Gastroesophageal sphincter (tissue), 3 donors: Measurements from ENCODE around the gene WNT7B.

Source experiments
- POLR2A ChIP-seq, 2 donors: fragments of 450-650 bp; IDR thresholded peaks; one replicate each; pipeline ENCODE4 v1.6.1; 2017; ENCODE audit warnings: antibody characterized with exemption in 2 of 2, mild to moderate bottlenecking in 2 of 2, moderate library complexity in 1 of 2
- TF ChIP-seq, protein P1 (sequence below), 4 experiments: fragments of 200-600 bp in 2 of 4; fragments of 450-650 bp in 2 of 4; sonication (generic) in 1 of 4; IDR thresholded peaks; one replicate each; pipeline ENCODE4 v1.5.1; 2017 to 2019; ENCODE audit warnings: antibody characterized with exemption in 4 of 4, mild to moderate bottlenecking in 2 of 4, moderate library complexity in 2 of 4

DNA sequence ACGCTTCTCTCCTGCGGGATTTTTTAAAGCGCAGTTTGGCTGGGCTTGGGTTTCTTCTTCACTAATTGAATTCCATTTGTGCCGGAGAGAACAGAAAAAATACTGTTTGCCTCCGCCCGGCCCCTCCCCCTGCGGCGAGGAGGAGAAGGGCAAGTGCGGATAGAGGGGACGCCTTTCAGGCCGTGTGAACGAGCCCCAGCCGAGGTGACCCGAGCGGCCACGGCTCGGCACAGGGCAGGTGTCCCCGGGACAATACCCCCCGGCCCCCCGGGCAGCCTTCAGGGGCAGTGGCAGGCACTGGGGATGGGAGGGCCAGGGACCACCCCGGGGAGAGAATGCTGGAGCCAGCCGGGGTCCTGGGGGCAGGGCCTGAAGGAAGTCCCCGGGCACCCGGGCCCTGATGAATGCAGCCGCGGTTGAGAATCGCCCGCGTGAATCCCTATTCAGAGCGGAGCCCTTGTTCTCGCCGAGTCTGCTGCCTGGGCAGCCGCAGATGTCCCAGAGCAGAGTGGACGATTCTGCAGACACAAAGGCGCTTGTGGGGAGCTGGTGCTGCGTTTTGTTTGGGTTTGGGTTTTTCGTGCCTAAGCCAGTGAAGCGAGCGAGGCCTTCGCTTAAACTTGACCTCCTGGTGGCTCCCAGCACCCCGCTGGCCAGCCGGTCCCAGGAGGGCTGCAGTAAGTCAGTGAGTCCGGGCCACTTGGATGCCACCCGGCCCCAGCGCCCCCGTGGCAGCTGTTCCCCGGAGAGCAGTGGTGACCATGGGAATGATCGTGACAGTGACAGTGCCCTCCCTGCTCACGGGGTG, 96.0 kb downstream of the WNT7B start:
- no peak for TF ChIP-seq POLR2A (IDR thresholded peaks at IDR 0.05)
- TF ChIP-seq, protein P1, sequence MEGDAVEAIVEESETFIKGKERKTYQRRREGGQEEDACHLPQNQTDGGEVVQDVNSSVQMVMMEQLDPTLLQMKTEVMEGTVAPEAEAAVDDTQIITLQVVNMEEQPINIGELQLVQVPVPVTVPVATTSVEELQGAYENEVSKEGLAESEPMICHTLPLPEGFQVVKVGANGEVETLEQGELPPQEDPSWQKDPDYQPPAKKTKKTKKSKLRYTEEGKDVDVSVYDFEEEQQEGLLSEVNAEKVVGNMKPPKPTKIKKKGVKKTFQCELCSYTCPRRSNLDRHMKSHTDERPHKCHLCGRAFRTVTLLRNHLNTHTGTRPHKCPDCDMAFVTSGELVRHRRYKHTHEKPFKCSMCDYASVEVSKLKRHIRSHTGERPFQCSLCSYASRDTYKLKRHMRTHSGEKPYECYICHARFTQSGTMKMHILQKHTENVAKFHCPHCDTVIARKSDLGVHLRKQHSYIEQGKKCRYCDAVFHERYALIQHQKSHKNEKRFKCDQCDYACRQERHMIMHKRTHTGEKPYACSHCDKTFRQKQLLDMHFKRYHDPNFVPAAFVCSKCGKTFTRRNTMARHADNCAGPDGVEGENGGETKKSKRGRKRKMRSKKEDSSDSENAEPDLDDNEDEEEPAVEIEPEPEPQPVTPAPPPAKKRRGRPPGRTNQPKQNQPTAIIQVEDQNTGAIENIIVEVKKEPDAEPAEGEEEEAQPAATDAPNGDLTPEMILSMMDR (IDR thresholded peaks at IDR 0.05) = no peak
